Pons (tissue), 1 donor: Measurements from ENCODE around the gene TMEM267.
"Not testable (repeated sequence)": the region's sequence is repeated elsewhere in the genome, so short reads cannot be mapped to it uniquely, and the experiment has no call there.

Source experiments
- DNase-seq: peaks from one replicate; pipeline ENCODE4 v3.0.0-alpha.2; 2016; ENCODE audit warnings: low spot score

The TMEM267 gene, protein sequence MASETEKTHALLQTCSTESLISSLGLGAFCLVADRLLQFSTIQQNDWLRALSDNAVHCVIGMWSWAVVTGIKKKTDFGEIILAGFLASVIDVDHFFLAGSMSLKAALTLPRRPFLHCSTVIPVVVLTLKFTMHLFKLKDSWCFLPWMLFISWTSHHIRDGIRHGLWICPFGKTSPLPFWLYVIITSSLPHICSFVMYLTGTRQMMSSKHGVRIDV

DNA sequence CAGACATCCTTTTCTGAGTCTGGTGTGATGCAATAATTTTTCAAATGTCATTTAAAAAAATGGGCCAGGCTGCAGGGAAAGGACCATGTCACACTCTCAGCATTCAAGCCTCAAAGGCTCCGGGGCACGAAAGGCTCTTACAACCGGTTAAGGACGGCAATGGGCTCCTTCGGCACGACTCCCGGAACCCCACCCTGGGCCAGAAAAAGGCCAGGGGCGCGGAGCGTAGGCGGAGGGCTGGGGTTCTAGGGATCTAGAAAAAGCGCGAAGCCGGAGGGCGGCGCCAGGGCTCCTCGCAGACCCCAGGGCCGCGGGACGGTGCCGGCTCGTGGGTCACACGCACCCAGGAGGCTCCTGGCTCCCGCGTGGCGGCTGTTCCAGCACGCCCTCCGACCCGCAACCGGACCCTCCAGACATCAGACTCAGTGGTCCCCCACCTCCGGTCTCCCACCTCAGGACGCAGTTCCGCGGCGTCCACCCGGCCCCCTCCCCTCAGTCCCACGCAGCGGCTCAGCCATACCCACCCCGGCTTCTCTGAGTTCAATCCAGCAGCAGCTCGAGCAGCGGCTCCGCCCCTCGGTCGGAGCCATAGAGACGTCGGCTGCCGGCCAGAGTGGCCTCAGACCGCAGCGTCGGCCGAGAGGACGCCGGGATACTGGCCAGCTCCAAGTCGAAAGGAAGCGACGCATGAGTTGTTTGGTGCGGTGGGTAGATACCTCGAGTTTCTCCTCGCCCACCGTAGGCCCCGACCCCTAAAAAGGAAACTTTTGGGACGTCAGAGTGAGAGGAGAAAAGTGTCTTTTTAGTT lies at the start of gene TMEM267:
TSS of gene TMEM267 (minus strand) at position 568 of the 808 bp plus-strand sequence. CDS start 29,896 bp downstream, outside the sequence.
- DNase-seq, result peak; percentile 94

DNA sequence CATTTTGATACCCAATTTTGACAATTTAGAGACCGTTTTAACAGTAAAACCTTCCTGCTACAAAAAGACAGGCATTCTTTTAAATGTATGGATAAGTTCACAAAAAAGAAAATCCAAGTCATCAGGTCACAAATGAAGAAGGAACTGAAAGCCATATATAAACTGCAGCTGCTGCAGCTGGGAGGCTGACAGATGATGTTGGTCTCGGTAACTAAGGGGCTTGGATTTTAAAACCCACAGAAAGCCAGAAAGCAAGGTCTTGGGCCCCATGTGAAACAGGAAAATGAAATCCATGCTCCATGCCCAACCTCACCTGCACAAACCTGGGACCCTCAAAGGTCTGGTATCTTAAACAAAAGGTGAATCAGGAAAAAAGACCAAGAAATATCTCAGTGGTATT lies 47.0 kb upstream of the TMEM267 start:
- DNase-seq, result no peak

DNA sequence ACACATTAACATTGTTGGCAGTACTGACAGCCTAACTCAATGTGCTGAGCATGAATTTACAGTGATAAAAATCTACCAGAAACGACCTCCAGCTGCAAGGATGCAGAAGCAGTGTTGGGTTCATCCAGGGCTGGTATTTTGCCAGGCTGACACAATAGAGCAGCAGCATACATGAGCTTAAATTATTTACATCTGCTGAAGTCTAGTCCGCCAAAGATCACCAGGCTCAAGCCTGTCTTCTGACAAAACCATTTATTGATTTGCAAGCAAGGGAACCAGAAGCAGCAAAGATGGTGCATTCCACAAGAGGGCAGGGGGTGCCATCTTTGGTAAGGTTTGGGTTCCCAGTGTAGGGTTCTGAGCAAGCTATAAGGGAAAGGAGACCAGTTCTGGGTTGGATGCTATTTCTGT lies 40.0 kb upstream of the TMEM267 start:
- DNase-seq, result no peak

DNA sequence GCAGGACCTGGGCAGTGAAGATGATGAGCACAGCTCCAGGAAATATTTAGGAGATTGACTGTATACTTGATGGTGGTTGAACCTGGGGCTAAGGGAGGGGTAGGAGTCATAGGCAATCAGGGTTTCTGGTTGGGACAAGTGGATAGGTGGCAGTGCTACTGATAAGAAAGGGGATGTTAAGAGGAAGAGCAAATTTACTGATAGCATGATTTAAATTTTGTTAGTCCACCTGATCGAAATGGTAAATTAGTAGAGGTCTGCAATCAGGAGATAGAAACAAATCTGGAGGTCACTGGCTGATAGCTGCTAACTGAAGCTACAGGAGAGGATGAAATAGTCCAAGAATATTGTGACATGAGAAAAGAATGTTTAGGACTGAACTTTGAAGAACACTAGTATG lies 37.0 kb upstream of the TMEM267 start:
- DNase-seq, result no peak

DNA sequence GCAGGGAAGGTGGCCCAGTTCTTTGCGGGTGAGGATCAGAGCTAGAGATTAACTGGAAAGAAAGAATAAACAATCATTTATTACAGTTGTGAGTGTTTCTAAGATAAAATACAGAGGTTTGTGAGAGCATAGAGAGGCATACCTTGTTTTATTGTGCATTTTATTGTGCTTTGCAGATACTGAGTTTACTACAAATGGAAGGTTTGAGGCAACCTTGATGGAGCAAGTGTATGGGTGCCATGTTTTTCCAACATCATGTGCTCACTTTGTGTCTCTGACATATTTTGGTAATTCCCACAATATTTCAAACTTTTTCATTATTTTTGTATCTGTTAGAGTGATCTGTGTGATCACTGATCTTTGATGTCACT lies 32.0 kb upstream of the TMEM267 start:
- no peak for DNase-seq

DNA sequence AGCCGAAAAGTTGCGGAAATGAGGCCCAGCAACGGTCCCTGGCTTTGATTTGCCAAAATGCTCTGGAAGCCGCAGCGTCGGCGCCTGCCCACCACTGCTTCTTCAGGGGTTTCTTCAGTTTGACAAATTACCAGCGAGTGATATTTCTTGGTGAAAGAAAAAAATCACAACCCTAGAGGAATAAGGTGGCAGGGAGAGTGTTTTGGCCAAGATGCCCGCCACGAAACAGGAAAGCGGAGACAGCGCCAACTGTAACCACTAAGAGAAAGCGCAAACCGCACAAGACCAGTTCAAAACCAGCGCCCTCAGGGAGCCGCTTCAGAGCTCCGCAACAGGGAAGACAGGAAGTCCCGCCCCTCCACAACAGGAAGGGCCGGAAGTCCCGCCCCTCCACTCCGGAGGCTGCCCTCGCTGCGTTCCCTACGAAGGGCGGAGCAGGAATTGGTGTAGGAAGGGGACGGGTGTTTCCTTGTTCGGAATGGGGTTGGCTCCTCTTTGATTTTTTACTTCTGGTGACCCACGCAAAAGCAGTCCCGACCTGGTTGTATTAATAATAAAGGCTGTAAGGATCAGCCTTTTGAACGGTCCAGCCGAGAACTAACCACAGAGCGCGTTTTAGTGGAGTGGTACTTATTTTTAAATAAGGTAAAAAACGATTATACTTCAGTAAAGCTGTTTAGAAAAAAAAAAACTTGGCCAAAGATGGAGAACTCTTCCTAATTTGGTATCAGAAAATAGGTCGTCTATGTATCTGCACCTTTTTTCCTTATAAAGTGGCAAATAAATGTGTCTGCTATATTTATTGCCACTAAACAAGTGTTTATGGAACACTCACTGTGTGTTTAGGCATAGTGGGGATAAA lies 31.4 kb upstream of the TMEM267 start, which contains the start of gene C5orf34:
TSS of gene C5orf34 (minus strand) at position 333 of the 862 bp plus-strand sequence. CDS start 5,809 bp downstream, outside the sequence.
- peak; percentile 95 for DNase-seq

DNA sequence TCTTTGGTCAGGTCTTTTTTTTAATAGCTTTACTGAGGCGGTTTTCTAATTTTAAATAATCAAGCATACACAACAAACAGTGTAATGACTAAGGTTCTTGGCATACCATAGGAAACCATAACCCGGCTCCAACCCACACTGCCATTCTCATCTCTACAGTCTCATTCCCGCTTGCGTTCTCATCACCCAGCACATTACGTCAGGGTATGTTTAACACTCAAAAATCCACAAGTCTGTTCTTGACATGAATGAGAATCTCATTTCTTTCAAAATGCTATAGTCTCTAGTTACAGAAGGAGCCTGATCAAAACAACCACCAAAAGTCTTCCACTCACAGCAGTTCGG lies 30.8 kb upstream of the TMEM267 start:
- peak; percentile 8 for DNase-seq

DNA sequence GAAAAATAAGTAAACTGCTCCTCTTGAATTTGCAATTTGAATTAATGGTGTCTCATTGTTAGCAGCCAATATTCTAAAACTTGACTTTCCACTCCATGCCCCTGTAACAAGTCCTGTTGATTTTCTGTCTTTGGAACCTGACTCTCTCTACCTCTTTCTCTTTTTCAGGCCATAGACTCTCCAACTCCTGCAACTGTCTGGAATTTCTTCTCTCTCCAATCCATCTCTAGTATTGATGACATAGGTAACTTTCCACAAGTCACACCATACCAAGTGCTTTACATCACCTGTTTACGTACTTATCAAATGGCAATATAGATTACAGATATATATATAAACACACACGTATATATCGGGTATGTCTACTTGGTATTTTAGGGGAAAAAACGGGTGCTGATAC lies 30.4 kb upstream of the TMEM267 start:
- DNase-seq, result no peak

DNA sequence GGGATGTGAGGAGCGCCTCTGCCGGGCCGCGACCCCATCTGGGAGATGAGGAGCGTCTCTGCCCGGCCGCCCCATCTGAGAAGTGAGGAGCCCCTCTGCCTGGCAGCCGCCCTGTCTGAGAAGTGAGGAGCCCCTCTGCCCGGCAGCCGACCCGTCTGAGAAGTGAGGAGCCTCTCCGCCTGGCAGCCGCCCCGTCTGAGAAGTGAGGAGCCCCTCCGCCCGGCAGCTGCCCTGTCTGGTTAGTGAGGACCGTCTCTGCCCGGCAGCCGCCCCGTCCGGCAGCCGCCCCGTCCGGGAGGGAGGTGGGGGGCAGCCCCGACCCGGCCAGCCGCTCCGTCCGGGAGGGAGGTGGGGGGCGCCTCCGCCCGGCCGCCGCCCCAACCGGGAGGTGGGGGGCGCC lies 27.4 kb upstream of the TMEM267 start:
- DNase-seq, result not testable (repeated sequence)

DNA sequence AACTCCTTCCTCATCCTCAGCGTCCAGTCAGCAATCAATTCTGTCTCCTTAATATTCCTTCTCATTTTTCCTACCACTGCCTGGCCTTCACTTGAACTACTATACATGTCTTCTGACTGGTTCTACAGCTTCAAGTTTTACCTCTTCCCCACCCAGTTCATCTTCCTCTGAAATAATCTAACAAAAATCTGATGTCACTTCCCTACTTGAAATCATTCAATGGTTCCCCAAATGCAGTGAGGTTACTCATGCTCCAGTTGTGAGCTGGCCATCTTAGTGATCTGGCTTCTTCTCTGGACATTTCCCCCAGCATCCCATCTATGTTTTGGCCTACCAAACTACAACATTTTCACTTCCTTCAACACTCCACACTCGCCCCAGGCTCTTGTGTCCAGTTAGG lies 14.9 kb upstream of the TMEM267 start:
- no peak for DNase-seq

DNA sequence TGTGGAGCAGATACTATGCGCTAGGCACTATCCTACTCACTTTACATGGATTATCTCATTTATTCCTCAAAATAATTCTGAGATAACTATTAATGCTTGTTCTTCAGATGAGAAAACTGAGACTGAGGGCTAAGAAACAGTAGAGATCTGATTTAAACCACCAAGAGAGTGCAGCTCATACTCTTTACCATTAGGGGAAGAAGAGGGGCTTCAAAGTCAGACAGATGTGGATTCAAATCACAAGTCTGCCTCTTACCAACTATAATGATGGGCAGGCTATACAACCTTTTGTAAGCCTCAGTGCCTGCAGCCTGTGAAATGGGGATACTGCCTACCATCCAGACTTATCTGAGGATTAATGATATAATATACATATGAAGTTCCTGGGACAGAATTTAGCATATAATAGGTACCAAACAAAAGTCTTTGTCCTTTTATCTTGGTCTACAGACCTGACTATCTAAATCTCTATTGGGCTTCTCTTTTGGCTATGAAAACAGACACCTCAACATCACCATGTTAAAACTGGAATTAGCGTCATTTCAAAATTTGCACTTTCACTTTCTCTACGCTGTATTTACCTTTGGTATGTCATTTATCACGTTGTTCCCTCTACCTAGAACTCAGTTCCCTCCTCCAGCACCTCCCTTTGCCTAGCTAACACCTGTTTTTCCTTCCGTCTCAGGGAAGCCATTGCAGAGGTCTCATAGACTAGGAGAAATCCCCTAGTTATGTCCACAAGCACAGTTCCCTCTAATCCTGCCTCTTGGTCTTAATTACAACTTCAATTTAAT lies 13.8 kb upstream of the TMEM267 start:
- DNase-seq, result no peak

DNA sequence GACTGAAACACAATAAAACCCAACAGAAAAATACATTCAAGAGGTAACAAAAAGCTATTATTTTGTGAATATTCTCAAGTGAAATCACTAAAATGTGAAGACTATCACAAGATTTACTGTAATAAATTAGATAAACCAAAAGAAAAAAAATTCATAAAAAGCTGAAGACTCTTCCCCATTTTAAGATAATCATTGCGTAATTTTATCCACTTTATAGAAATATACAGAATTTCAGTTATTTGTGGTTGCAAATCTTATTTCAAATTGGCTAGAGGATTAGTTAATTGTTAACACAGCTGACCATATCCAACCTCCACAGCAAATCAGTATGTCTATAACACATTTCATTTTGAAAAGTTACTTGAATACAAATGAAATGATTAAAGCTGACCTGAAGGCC lies 7.7 kb upstream of the TMEM267 start:
- DNase-seq, result no peak

DNA sequence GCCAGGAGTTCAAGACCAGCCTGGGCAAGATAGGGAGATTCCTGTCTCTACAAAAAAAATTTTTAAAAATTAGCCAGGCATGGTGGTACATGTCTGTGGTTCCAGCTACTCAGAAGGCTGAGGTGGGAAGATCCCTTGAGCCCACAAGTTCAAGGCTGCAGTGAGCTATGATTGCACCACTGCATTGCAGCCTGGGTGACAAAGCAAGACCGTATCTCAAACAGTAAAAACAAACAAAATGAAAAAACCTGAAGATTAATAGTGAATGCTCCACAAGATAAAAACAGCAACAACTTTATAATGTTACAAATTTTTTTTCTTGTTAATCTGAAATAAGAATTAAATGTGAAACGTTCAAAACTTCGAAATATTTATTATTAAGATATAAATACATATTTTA lies 2.7 kb upstream of the TMEM267 start:
- DNase-seq, result no peak

DNA sequence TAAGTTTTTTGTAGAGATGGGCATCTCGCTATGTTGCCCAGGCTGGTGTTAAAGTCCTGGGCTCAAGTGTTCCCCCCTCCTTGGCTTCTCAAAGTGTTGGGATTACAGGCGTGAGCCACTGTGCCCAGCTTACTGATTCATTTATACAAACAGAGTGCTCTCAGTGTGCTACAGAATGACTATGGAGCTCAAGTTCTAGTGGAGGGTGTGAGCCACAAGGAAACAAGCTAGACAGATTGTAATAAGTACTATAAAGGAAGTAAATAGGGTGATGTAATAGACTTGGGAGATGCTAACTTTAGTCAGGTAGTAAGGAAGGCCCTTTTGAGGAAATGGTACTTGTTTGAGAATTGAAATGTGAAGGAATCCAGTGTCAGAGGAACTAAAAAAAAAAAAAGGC lies 1.7 kb upstream of the TMEM267 start:
- no peak for DNase-seq

DNA sequence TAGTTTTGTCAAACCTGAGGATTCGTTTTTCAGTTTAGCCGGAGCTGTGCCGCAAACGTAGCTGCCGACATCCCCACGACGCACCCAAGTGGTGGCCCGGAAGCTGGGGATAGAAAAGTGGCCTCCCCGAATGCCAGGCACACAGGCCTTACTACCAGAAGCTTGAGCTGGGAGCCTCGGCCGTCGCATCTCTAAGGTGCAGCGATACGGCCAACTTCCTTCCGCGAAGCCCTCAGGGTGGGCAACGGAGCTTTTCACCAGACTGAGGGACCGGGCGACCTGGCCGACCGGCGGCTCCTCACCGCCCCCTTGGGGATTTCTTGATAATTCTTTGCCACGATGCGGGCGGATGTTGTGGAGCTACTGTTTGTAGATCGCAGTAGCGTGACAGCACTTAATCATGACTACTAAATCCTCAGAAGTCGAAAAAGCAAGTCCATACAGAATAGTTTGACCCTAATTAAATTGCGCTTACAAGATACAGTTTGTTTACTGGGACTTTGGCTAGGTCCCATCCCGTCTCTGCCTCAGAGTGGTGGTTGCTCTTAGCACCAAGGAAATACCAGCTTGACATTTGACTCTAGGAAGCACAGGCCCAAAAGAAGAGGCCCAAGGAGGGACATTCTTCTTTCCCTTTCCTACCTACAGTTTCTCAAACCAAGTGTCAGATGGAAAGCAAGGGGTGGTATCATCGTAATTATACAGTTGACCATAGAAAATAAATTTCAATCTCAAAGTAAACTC lies 613 bp upstream of the TMEM267 start:
- peak; percentile 87 for DNase-seq

DNA sequence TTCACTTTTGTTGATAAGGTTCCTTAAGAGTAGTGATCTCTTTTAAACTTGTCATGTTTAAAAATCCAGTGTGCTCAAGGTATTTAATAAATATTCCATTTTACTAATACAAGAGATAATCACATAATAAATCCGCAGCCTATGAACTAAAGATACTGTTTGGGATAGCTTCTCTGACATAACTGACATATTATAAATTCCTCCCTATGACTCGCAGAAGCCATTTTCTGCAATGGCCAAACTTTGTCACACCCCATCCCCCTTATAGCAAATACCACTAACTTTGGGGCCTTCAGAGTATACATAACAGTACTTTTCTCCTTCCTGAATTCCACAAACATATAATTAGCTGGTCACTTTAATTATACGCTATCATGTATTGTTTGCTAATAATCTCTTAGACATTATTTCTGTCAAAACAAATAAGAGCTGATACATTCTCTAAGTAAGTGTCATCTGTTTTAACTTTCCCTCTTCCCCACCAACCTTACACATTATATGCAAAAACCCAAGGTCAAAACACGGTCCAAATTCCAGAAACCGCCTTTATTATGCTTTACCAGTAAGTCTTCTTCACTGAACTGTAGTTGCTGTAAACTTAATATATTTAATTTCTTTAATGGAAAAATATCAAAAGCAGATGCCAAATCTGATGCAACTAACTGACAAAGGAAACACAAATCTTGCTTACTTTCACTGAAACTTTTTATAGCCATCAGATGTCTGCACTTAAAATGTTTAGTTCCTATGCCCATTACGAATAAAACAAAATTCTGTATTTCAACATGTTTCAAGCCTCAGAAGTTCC lies 971 bp downstream of the TMEM267 start:
- peak; percentile 8 for DNase-seq

DNA sequence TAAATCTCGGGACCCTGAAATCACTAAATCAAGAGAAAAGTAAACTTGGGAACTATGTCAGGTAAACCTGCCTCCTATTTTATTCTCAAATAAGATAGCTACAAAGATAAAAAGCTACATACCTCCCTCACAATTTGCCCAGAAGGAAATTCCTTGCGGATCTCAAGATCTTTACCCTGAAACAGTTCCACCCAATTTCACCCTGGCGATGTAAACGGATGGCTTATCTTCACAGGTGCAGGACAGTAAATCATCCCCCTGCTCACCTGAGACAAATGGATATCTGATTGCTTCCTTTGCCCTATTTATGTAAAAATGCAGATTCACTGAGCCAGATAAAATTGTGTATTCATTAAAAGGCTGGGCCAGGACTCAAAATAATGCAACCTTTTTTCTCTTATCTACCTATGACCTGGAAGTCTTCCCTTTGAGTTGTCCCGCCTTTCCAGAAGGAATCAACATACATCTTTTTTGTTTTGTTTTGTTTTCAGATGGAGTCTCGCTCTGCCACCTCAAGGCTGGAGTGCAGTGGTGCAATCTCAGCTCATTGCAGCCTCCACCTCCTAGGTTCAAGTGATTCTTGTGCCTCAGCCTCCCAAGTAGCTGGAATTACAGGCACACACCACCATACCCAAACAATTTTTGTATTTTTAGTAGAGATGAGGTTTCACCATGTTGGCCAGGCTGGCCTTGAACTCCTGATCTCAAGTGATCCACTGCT lies 13.8 kb downstream of the TMEM267 start:
- no peak for DNase-seq

DNA sequence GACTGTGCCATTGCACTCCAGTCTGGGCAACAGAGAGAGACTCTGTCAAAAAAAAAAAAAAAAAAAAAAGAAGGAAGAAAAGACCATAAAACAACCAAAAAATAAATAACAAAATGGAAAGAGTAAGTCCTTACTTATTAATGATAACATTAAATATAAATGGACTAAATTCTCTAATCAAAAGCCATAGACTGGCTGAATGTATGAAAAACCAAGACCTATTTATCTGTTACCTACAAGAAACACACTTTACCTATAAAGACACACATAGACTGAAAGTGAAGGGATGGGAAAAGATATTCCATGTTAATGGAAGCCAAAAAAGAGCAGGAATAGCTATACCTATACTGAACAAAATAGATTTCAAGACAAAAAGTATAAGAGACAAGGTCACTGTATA lies 16.6 kb downstream of the TMEM267 start:
- DNase-seq, result no peak

DNA sequence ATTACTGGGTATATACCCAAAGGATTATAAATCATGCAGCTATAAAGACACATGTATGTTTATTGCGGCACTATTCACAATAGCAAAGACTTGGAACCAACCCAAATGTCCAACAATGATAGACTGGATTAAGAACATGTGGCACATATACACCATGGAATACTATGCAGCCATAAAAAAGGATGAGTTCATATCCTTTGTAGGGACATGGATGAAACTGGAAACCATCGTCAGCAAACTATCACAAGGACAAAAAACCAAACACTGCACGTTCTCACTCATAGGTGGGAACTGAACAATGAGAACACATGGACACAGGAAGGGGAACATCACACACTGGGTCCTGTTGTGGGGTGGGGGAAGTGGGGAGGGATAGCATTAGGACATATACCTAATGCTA lies 18.2 kb downstream of the TMEM267 start:
- DNase-seq, result not testable (repeated sequence)

DNA sequence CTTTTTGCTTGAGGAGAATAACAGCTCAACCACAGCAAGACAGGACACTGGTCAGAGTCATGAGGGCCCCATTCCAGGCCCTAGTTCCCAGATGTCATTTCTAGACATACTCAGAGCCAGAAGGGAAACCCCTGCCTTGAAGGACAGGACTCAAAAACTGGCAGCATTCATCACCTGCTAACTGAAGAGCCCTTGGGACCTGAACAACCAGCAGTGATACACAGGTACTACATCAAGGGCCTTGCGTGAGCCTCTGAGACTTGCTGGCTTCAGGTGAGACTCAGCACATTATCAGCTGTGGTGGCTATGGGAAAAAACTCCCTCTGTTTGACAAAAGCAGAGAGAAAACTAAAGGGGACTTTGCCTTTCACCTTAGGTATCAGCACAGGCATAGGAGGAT lies 22.6 kb downstream of the TMEM267 start:
- no peak for DNase-seq
